ENCODE measurements around the gene WDR70.

GRCh38 chr5:37568018-37568753 lies 189.1 kb downstream of the WDR70 start:
- TF ChIP-seq SUZ12 (IDR thresholded peaks at IDR 0.05), result no peak
- no peak for TF ChIP-seq L3MBTL2 (conservative IDR thresholded peaks at IDR 0.05)
- no peak for TF ChIP-seq SP1 (IDR thresholded peaks at IDR 0.05)
- TF ChIP-seq PKNOX1 (IDR thresholded peaks at IDR 0.05), result no peak
- TF ChIP-seq TARDBP (IDR thresholded peaks at IDR 0.05), result no peak
- no peak for TF ChIP-seq ZNF384 (IDR thresholded peaks at IDR 0.05)
- TF ChIP-seq HDGF (IDR thresholded peaks at IDR 0.05; ENCODE audit: borderline replicate concordance), result no peak
- no peak for TF ChIP-seq ARNT (IDR thresholded peaks at IDR 0.05)
- TF ChIP-seq FOXM1 (IDR thresholded peaks at IDR 0.05; ENCODE audit: borderline replicate concordance), result no peak
- no peak for TF ChIP-seq ELF4 (IDR thresholded peaks at IDR 0.05)
- TF ChIP-seq BHLHE40 (IDR thresholded peaks at IDR 0.05; ENCODE audit: borderline replicate concordance), result no peak
- TF ChIP-seq NFRKB (IDR thresholded peaks at IDR 0.05), result no peak
- TF ChIP-seq FOXA1 (IDR thresholded peaks at IDR 0.05), result no peak

Measured in HEK293T (cell line).